Measurements from ENCODE around the gene NEU2. TPM values are rescaled to one million over a fixed set of nuclear protein-coding genes. Genes with fewer than 3 reads are reported as not detected.

Gene NEU2
- not detected in 2 replicates for total RNA-seq (2014; rRNA removed; shearing (Covaris generic))

GRCh38 chr2:233032551-233033320, at the start of gene NEU2:
NEU2 (plus strand) TSS chr2:233032672; CDS start chr2:233032672, 0 bp downstream.
- DNase-seq (ENCODE audit: low read depth), result no peak

GRCh38 chr2:232982926-232983668, 49.4 kb upstream of the NEU2 start:
- DNase-seq (ENCODE audit: low read depth), result no peak

- DNase-seq (ENCODE audit: low read depth), result no peak
These were observed 48.8 kb upstream of the NEU2 start for GRCh38 chr2:232983669-232984140.

- DNase-seq (ENCODE audit: low read depth), result no peak
These were observed 47.8 kb upstream of the NEU2 start for GRCh38 chr2:232984451-232985207.

GRCh38 chr2:232986155-232986554, 46.3 kb upstream of the NEU2 start:
- no peak for DNase-seq (ENCODE audit: low read depth)

GRCh38 chr2:232993231-232993821, 39.1 kb upstream of the NEU2 start:
- no peak for DNase-seq (ENCODE audit: low read depth)

- no peak for DNase-seq (ENCODE audit: low read depth)
These were observed 38.0 kb upstream of the NEU2 start for GRCh38 chr2:232994446-232994845.

GRCh38 chr2:232997749-232998665, 34.5 kb upstream of the NEU2 start:
- DNase-seq (ENCODE audit: low read depth), result no peak

GRCh38 chr2:232998666-232998985, 33.8 kb upstream of the NEU2 start:
- no peak for DNase-seq (ENCODE audit: low read depth)

GRCh38 chr2:232999354-232999753, 33.1 kb upstream of the NEU2 start:
- DNase-seq (ENCODE audit: low read depth), result no peak

GRCh38 chr2:233000886-233001750, 31.4 kb upstream of the NEU2 start:
- no peak for DNase-seq (ENCODE audit: low read depth)

- no peak for DNase-seq (ENCODE audit: low read depth)
These were observed 29.4 kb upstream of the NEU2 start for GRCh38 chr2:233002829-233003657.

GRCh38 chr2:233003658-233004555, 28.6 kb upstream of the NEU2 start:
- no peak for DNase-seq (ENCODE audit: low read depth)

GRCh38 chr2:233005096-233005495, 27.4 kb upstream of the NEU2 start:
- no peak for DNase-seq (ENCODE audit: low read depth)

- DNase-seq (ENCODE audit: low read depth), result no peak
These were observed 25.8 kb upstream of the NEU2 start for GRCh38 chr2:233006648-233007047.

GRCh38 chr2:233007270-233007669, 25.2 kb upstream of the NEU2 start:
- DNase-seq (ENCODE audit: low read depth), result no peak

- no peak for DNase-seq (ENCODE audit: low read depth)
These were observed 24.7 kb upstream of the NEU2 start for GRCh38 chr2:233007739-233008138.

GRCh38 chr2:233009661-233010060, 22.8 kb upstream of the NEU2 start:
- no peak for DNase-seq (ENCODE audit: low read depth)

All from M059J (cell line).